ENCODE measurements around the gene MCRS1. TPM values are rescaled to one million over a fixed set of nuclear protein-coding genes. Genes with fewer than 3 reads are reported as not detected.

MCRS1 gene
- total and polyA plus RNA-seq, 4 donors, result 20.0 to 33.1 (median 26.1) TPM

GRCh38 chr12:49525942-49526341, 42.0 kb downstream of the MCRS1 start:
- no peak overlapping the region for H3K9ac ChIP-seq (ENCODE audit: low read depth in 1 of 2, low read length in 2 of 2)
- WGBS, result 81% methylated on average over 7 of the region's 7 CpGs
- H3K27ac ChIP-seq (ENCODE audit: low read depth in 1 of 2, low read length in 2 of 2), result no peak overlapping the region
- H3K9me3 ChIP-seq (ENCODE audit: control insufficient read depth in 4 of 4, low read length in 3 of 4), result no peaks in the 10 kb centered on the region
- H3K36me3 ChIP-seq (ENCODE audit: control insufficient read depth in 4 of 4, insufficient read depth in 3 of 4, low read depth in 1 of 4, low read length in 3 of 4), result peaks cover 2 to 16% (median 5%) of the 10 kb centered on the region in 4 donors
- TF ChIP-seq SP1 (IDR thresholded peaks at IDR 0.05) (no peak), FOXA2 (IDR thresholded peaks at IDR 0.05) (no peak), HNF4A (conservative IDR thresholded peaks at IDR 0.05) (peak in 1 of 2 donors; percentile 19)
- H3K27me3 ChIP-seq (ENCODE audit: control insufficient read depth in 4 of 4, insufficient read depth in 4 of 4, low read length in 3 of 4), result no peaks in the 10 kb centered on the region
- H3K4me3 ChIP-seq (ENCODE audit: low read depth in 1 of 3, low read length in 3 of 3), result no peak overlapping the region
- DNase-seq (ENCODE audit: low spot score), result no peak
- H3K4me1 ChIP-seq (ENCODE audit: control insufficient read depth in 4 of 4, insufficient read depth in 4 of 4, low read length in 3 of 4), result no peaks in the 10 kb centered on the region

GRCh38 chr12:49524660-49525324, 43.1 kb downstream of the MCRS1 start:
- H3K4me3 ChIP-seq (ENCODE audit: low read depth in 1 of 3, low read length in 3 of 3), result no peak overlapping the region
- no peaks in the 10 kb centered on the region for H3K9me3 ChIP-seq (ENCODE audit: control insufficient read depth in 4 of 4, low read length in 3 of 4)
- WGBS, result 89% methylated on average over 6 of the region's 6 CpGs
- TF ChIP-seq NR2F2 (IDR thresholded peaks at IDR 0.05), result no peak
- no peak for TF ChIP-seq YY1 (IDR thresholded peaks at IDR 0.05)
- no peak for TF ChIP-seq EGR1 (IDR thresholded peaks at IDR 0.05; ENCODE audit: low read depth in 2 of 2)
- TF ChIP-seq SP1 (IDR thresholded peaks at IDR 0.05), result no peak
- no peak for TF ChIP-seq RXRA (IDR thresholded peaks at IDR 0.05)
- no peak for TF ChIP-seq HNF4G (IDR thresholded peaks at IDR 0.05)
- TF ChIP-seq GABPA (IDR thresholded peaks at IDR 0.05 in 1 of 2, conservative IDR thresholded peaks at IDR 0.05 in 1 of 2), result no peak
- TF ChIP-seq ATF3 (IDR thresholded peaks at IDR 0.05), result no peak
- TF ChIP-seq JUND (IDR thresholded peaks at IDR 0.05), result no peak
- no peak for TF ChIP-seq ZBTB33 (IDR thresholded peaks at IDR 0.05)
- no peak for TF ChIP-seq CTCF (IDR thresholded peaks at IDR 0.05; ENCODE audit: low read depth, low read length, missing input control)
- TF ChIP-seq FOXA1 (IDR thresholded peaks at IDR 0.05), result no peak
- TF ChIP-seq FOXA2 (IDR thresholded peaks at IDR 0.05), result no peak
- TF ChIP-seq TAF1 (conservative IDR thresholded peaks at IDR 0.05), result no peak
- TF ChIP-seq REST (IDR thresholded peaks at IDR 0.05), result no peak
- TF ChIP-seq RAD21 (IDR thresholded peaks at IDR 0.05), result no peak
- TF ChIP-seq HNF4A (conservative IDR thresholded peaks at IDR 0.05), result no peak
- no peak for TF ChIP-seq MAX (IDR thresholded peaks at IDR 0.05)
- H3K36me3 ChIP-seq (ENCODE audit: control insufficient read depth in 4 of 4, insufficient read depth in 3 of 4, low read depth in 1 of 4, low read length in 3 of 4), result peaks cover 2 to 16% (median 5%) of the 10 kb centered on the region in 4 donors
- no peak for DNase-seq (ENCODE audit: low spot score)
- no peak overlapping the region for H3K27ac ChIP-seq (ENCODE audit: low read depth in 1 of 2, low read length in 2 of 2)
- no peaks in the 10 kb centered on the region for H3K4me1 ChIP-seq (ENCODE audit: control insufficient read depth in 4 of 4, insufficient read depth in 4 of 4, low read length in 3 of 4)
- H3K9ac ChIP-seq (ENCODE audit: low read depth in 1 of 2, low read length in 2 of 2), result no peak overlapping the region
- H3K27me3 ChIP-seq (ENCODE audit: control insufficient read depth in 4 of 4, insufficient read depth in 4 of 4, low read length in 3 of 4), result no peaks in the 10 kb centered on the region
